ENCODE measurements around the gene SNAP47.

SNAP47 gene

GRCh38 chr1:227791425-227792143, 56.3 kb downstream of the SNAP47 start:
- no peak overlapping the region for H3K9ac ChIP-seq (ENCODE audit: low read length)
- H3K4me2 ChIP-seq (ENCODE audit: low read depth, low read length, poor library complexity, severe bottlenecking) = no peak overlapping the region
- H4K20me1 ChIP-seq (ENCODE audit: low read depth, low read length) = no peaks in the 10 kb centered on the region
- no peak overlapping the region for H3K27ac ChIP-seq (ENCODE audit: low read depth, low read length)
- no peak overlapping the region for H3K4me3 ChIP-seq (ENCODE audit: insufficient read depth, low read length, poor library complexity, severe bottlenecking)
- no peaks in the 10 kb centered on the region for H3K9me3 ChIP-seq (ENCODE audit: insufficient read depth, low read length)
- H3K79me2 ChIP-seq (ENCODE audit: insufficient read depth, low read length) = no peaks in the 10 kb centered on the region
- no peaks in the 10 kb centered on the region for H3K36me3 ChIP-seq (ENCODE audit: low read length)
- H3K9me2 ChIP-seq (replicated peaks; ENCODE audit: insufficient read depth, low read length) = no peaks in the 10 kb centered on the region
- TF ChIP-seq EZH2phosphoT487 (conservative IDR thresholded peaks at IDR 0.05; ENCODE audit: low read length) (no peak), CTCF (IDR thresholded peaks at IDR 0.05; ENCODE audit: insufficient read depth, low read length, poor library complexity, severe bottlenecking) (no peak)
- H3F3A ChIP-seq (ENCODE audit: insufficient read depth) = no peaks in the 10 kb centered on the region
- no peak overlapping the region for H2AFZ ChIP-seq (ENCODE audit: low read depth, low read length, severe bottlenecking)
- H3K27me3 ChIP-seq (ENCODE audit: low read length) = no peaks in the 10 kb centered on the region

GRCh38 chr1:227792216-227793078, 57.2 kb downstream of the SNAP47 start:
- TF ChIP-seq CTCF (IDR thresholded peaks at IDR 0.05; ENCODE audit: insufficient read depth, low read length, poor library complexity, severe bottlenecking) (no peak), EZH2phosphoT487 (conservative IDR thresholded peaks at IDR 0.05; ENCODE audit: low read length) (no peak)
- H2AFZ ChIP-seq (ENCODE audit: low read depth, low read length, severe bottlenecking) = no peak overlapping the region

GRCh38 chr1:227793079-227793947, 58.1 kb downstream of the SNAP47 start:
- H3K27ac ChIP-seq (ENCODE audit: low read depth, low read length) = no peak overlapping the region
- H3K4me2 ChIP-seq (ENCODE audit: low read depth, low read length, poor library complexity, severe bottlenecking) = no peak overlapping the region
- TF ChIP-seq EZH2phosphoT487 (conservative IDR thresholded peaks at IDR 0.05; ENCODE audit: low read length) (no peak), CTCF (IDR thresholded peaks at IDR 0.05; ENCODE audit: insufficient read depth, low read length, poor library complexity, severe bottlenecking) (no peak)

More at GRCh38 chr1:227792216-227793078, 57.2 kb downstream of the SNAP47 start:
- no peak overlapping the region for H3K4me2 ChIP-seq (ENCODE audit: low read depth, low read length, poor library complexity, severe bottlenecking)
- no peak overlapping the region for H3K27ac ChIP-seq (ENCODE audit: low read depth, low read length)
- H3F3A ChIP-seq (ENCODE audit: insufficient read depth) = no peaks in the 10 kb centered on the region
- no peaks in the 10 kb centered on the region for H4K20me1 ChIP-seq (ENCODE audit: low read depth, low read length)
- no peaks in the 10 kb centered on the region for H3K9me2 ChIP-seq (replicated peaks; ENCODE audit: insufficient read depth, low read length)
- no peaks in the 10 kb centered on the region for H3K79me2 ChIP-seq (ENCODE audit: insufficient read depth, low read length)
- no peaks in the 10 kb centered on the region for H3K9me3 ChIP-seq (ENCODE audit: insufficient read depth, low read length)
- H3K4me3 ChIP-seq (ENCODE audit: insufficient read depth, low read length, poor library complexity, severe bottlenecking) = no peak overlapping the region
- no peaks in the 10 kb centered on the region for H3K27me3 ChIP-seq (ENCODE audit: low read length)
- no peaks in the 10 kb centered on the region for H3K36me3 ChIP-seq (ENCODE audit: low read length)
- H3K9ac ChIP-seq (ENCODE audit: low read length) = no peak overlapping the region

More at GRCh38 chr1:227793079-227793947, 58.1 kb downstream of the SNAP47 start:
- H3F3A ChIP-seq (ENCODE audit: insufficient read depth) = no peaks in the 10 kb centered on the region
- no peaks in the 10 kb centered on the region for H3K36me3 ChIP-seq (ENCODE audit: low read length)
- H3K27me3 ChIP-seq (ENCODE audit: low read length) = no peaks in the 10 kb centered on the region
- H4K20me1 ChIP-seq (ENCODE audit: low read depth, low read length) = no peaks in the 10 kb centered on the region
- H3K9ac ChIP-seq (ENCODE audit: low read length) = no peak overlapping the region
- no peaks in the 10 kb centered on the region for H3K79me2 ChIP-seq (ENCODE audit: insufficient read depth, low read length)
- H3K4me3 ChIP-seq (ENCODE audit: insufficient read depth, low read length, poor library complexity, severe bottlenecking) = no peak overlapping the region
- H2AFZ ChIP-seq (ENCODE audit: low read depth, low read length, severe bottlenecking) = no peak overlapping the region
- H3K9me3 ChIP-seq (ENCODE audit: insufficient read depth, low read length) = no peaks in the 10 kb centered on the region
- no peaks in the 10 kb centered on the region for H3K9me2 ChIP-seq (replicated peaks; ENCODE audit: insufficient read depth, low read length)
